ENCODE results near the gene ST3GAL6. TPM values are rescaled to one million over a fixed set of nuclear protein-coding genes. Genes with fewer than 3 reads are reported as not detected.

The ST3GAL6 gene
- polyA plus RNA-seq, 3 donors, result 21.0 to 49.5 (median 22.8) TPM

DNA sequence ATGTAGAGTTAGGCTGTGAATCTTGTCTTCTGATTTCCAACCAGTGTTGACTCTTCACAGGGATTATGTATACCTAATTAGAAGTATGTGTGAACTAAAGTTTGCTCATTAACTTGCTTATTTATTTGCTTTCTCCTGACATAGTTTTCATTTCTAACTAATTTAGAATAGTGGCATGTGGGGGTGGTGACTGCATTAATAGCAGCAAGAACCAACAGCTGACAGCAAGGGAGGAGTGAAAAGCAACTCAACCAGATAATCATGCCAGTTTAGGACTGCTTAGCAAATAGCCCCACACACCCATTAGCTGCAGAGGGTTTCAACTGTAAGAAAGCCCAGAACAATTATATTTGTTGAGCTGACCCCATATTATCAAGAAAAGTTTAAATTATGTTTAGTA is 3.8 kb downstream of the ST3GAL6 start:
- Histone ChIP-seq H3K9me3 (replicated peaks in 1 of 2; ENCODE audit: control insufficient read depth in 1 of 2, insufficient read depth in 1 of 2, low read length in 2 of 2) (no peaks in the 10 kb centered on the region), H3K4me1 (ENCODE audit: control insufficient read depth in 1 of 2, insufficient read depth in 2 of 2, low read length in 2 of 2) (peaks cover 75 to 89% of the 10 kb centered on the region in 2 donors), H3K27ac (ENCODE audit: low read depth in 1 of 2, low read length in 2 of 2) (peak overlapping the region in 1 of 2 donors; percentile 50), H3K4me3 (replicated peaks in 1 of 3; ENCODE audit: low read depth in 2 of 3, low read length in 3 of 3) (no peak overlapping the region), H3K9ac (ENCODE audit: insufficient read depth, low read length, poor library complexity, severe bottlenecking) (no peak overlapping the region), H4K20me1 (ENCODE audit: insufficient read depth, low read length) (peaks cover 75% of the 10 kb centered on the region), H2AFZ (ENCODE audit: insufficient read depth, low read depth, low read length, poor library complexity, severe bottlenecking) (no peak overlapping the region), H3K4me2 (replicated peaks; ENCODE audit: extremely low read depth, low read length, poor library complexity, severe bottlenecking) (peak overlapping the region; percentile 3), H3K27me3 (ENCODE audit: control insufficient read depth in 2 of 2, insufficient read depth in 2 of 2, low read length in 2 of 2) (no peaks in the 10 kb centered on the region), H3K79me2 (ENCODE audit: insufficient read depth, low read length) (peaks cover 97% of the 10 kb centered on the region), H3K36me3 (replicated peaks in 1 of 2; ENCODE audit: control insufficient read depth in 1 of 2, insufficient read depth in 2 of 2, low read length in 2 of 2) (peaks cover 22 to 35% of the 10 kb centered on the region in 2 donors)
- Mint-ChIP-seq H3K27me3 (ENCODE audit: low read depth in 3 of 3) (no peaks in the 10 kb centered on the region), H3K27ac (peak overlapping the region in 3 of 7 donors; percentile 54 to 77 (median 69)), H3K36me3 (peaks cover 31 to 36% of the 10 kb centered on the region in 2 donors), H3K9me3 (no peaks in the 10 kb centered on the region), H3K4me3 (no peak overlapping the region), H3K4me1 (peaks cover 81% of the 10 kb centered on the region)
- TF ChIP-seq, protein P1, sequence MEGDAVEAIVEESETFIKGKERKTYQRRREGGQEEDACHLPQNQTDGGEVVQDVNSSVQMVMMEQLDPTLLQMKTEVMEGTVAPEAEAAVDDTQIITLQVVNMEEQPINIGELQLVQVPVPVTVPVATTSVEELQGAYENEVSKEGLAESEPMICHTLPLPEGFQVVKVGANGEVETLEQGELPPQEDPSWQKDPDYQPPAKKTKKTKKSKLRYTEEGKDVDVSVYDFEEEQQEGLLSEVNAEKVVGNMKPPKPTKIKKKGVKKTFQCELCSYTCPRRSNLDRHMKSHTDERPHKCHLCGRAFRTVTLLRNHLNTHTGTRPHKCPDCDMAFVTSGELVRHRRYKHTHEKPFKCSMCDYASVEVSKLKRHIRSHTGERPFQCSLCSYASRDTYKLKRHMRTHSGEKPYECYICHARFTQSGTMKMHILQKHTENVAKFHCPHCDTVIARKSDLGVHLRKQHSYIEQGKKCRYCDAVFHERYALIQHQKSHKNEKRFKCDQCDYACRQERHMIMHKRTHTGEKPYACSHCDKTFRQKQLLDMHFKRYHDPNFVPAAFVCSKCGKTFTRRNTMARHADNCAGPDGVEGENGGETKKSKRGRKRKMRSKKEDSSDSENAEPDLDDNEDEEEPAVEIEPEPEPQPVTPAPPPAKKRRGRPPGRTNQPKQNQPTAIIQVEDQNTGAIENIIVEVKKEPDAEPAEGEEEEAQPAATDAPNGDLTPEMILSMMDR (IDR thresholded peaks at IDR 0.05), result no peak
- intact Hi-C loops (cut with micrococcal nuclease), result loop anchor here (5.0 to 10.0 kb wide), 3 partner anchors 35 to 172 kb away; partner anchors contain the start of gene CPOX (in 1 of the 2)
- DNase-seq, result no peak

DNA sequence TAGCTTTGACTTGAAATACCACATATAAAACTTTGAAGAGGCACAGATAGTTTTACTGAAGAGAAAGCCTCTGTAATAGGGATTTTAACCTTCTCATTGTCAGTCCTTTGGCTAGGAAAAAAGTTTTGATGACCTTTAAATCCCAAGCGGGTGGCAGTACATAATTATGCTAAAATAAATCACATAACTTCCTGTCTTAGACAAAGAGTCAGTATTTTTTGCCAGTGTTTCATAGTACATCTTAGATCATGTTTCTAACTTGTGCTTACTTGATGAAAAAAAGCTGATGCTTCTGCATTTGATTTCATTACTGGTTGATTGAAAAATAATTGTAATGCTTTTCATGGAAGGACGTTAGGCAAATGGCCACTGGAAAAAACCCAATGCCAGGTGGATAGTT is 5.8 kb downstream of the ST3GAL6 start:
- no peak for DNase-seq
- Histone ChIP-seq H3K4me3 (replicated peaks in 1 of 3; ENCODE audit: low read depth in 2 of 3, low read length in 3 of 3) (no peak overlapping the region), H3K9me3 (replicated peaks in 1 of 2; ENCODE audit: control insufficient read depth in 1 of 2, insufficient read depth in 1 of 2, low read length in 2 of 2) (no peaks in the 10 kb centered on the region), H3K27me3 (ENCODE audit: control insufficient read depth in 2 of 2, insufficient read depth in 2 of 2, low read length in 2 of 2) (no peaks in the 10 kb centered on the region), H3K4me2 (replicated peaks; ENCODE audit: extremely low read depth, low read length, poor library complexity, severe bottlenecking) (peak overlapping the region; percentile 2), H2AFZ (ENCODE audit: insufficient read depth, low read depth, low read length, poor library complexity, severe bottlenecking) (no peak overlapping the region), H3K79me2 (ENCODE audit: insufficient read depth, low read length) (peaks cover 99% of the 10 kb centered on the region), H4K20me1 (ENCODE audit: insufficient read depth, low read length) (peaks cover 95% of the 10 kb centered on the region), H3K27ac (ENCODE audit: low read depth in 1 of 2, low read length in 2 of 2) (peak overlapping the region in 1 of 2 donors; percentile 66), H3K4me1 (ENCODE audit: control insufficient read depth in 1 of 2, insufficient read depth in 2 of 2, low read length in 2 of 2) (peaks cover 59 to 69% of the 10 kb centered on the region in 2 donors), H3K9ac (ENCODE audit: insufficient read depth, low read length, poor library complexity, severe bottlenecking) (no peak overlapping the region), H3K36me3 (replicated peaks in 1 of 2; ENCODE audit: control insufficient read depth in 1 of 2, insufficient read depth in 2 of 2, low read length in 2 of 2) (peaks cover 41 to 55% of the 10 kb centered on the region in 2 donors)
- Mint-ChIP-seq H3K4me3 (no peak overlapping the region), H3K27ac (peak overlapping the region in 6 of 7 donors; percentile 33 to 85 (median 57)), H3K27me3 (ENCODE audit: low read depth in 3 of 3) (no peaks in the 10 kb centered on the region), H3K4me1 (peaks cover 65% of the 10 kb centered on the region), H3K36me3 (peaks cover 45 to 50% of the 10 kb centered on the region in 2 donors), H3K9me3 (no peaks in the 10 kb centered on the region)
- intact Hi-C loops (cut with micrococcal nuclease), result loop anchor here (5.0 to 10.0 kb wide), 3 partner anchors 37 to 174 kb away; partner anchors contain the start of gene CPOX (in 1 of the 2)
- no CpG with 5 or more reads among the region's 2 CpGs for WGBS (ENCODE audit: insufficient coverage)
- TF ChIP-seq, protein P1 (IDR thresholded peaks at IDR 0.05), result no peak
